GM23338 (cell line): Measurements from ENCODE around the gene CWC15. TPM values are rescaled to one million over a fixed set of nuclear protein-coding genes. Genes with fewer than 3 reads are reported as not detected.

Experiments
- ATAC-seq: fragments of 200-7000 bp; cut with Tn5 transposase; 3 replicates; pipeline ENCODE4 v1.9.1; 2020
- DNase-seq: peaks from one replicate; pipeline ENCODE4 v3.0.0-alpha.2; 2015; ENCODE audit warnings: low spot score
- H2AFZ ChIP-seq: fragments of 200-600 bp; sonication (generic); 2 replicates; pipeline ENCODE4 v1.8.0; 2016; ENCODE audit warnings: antibody characterized with exemption, mild to moderate bottlenecking, moderate library complexity
- H3F3A ChIP-seq: fragments of 200-600 bp; sonication (generic); replicated peaks from 2 replicates; pipeline ENCODE4 v1.8.0; 2017; ENCODE audit warnings: antibody characterized with exemption, mixed run types, low read depth
- H3K27ac ChIP-seq: fragments of 200-600 bp; sonication (generic); 2 replicates; pipeline ENCODE4 v1.6.1; 2016; ENCODE audit warnings: low read depth
- H3K27me3 ChIP-seq: fragments of 200-600 bp; sonication (generic); 2 replicates; pipeline ENCODE4 v1.8.0; 2016; ENCODE audit warnings: mild to moderate bottlenecking, mixed run types, moderate library complexity; ENCODE audit not compliant: insufficient read depth
- H3K36me3 ChIP-seq: fragments of 200-600 bp; sonication (generic); 2 replicates; pipeline ENCODE4 v1.8.0; 2016; ENCODE audit warnings: mild to moderate bottlenecking; ENCODE audit not compliant: insufficient read depth
- H3K4me1 ChIP-seq: fragments of 200-600 bp; sonication (generic); 2 replicates; pipeline ENCODE4 v1.8.0; 2016; ENCODE audit warnings: mild to moderate bottlenecking, moderate library complexity; ENCODE audit not compliant: insufficient read depth
- H3K4me2 ChIP-seq: fragments of 200-600 bp; sonication (generic); 2 replicates; pipeline ENCODE4 v1.7.1; 2017; ENCODE audit warnings: mixed run types
- H3K4me3 ChIP-seq: fragments of 200-600 bp; sonication (generic); 2 replicates; pipeline ENCODE4 v1.6.1; 2016; ENCODE audit warnings: mixed run types
- H3K79me2 ChIP-seq: fragments of 200-600 bp; sonication (generic); replicated peaks from 2 replicates; pipeline ENCODE4 v1.8.0; 2017; ENCODE audit warnings: mild to moderate bottlenecking; ENCODE audit not compliant: insufficient read depth
- H3K9me2 ChIP-seq: fragments of 200-600 bp; sonication (generic); 2 replicates; pipeline ENCODE4 v1.8.0; 2017; ENCODE audit not compliant: insufficient read depth
- H4K20me1 ChIP-seq: fragments of 200-600 bp; sonication (generic); replicated peaks from 2 replicates; pipeline ENCODE4 v1.8.0; 2017; ENCODE audit warnings: mild to moderate bottlenecking; ENCODE audit not compliant: insufficient read depth
- H3K27ac Mint-ChIP-seq: 2 replicates; pipeline ENCODE4 v1.8.0; 2020; ENCODE audit warnings: inconsistent platforms, mild to moderate bottlenecking, moderate library complexity, mixed read lengths
- H3K27me3 Mint-ChIP-seq: 3 replicates; pipeline ENCODE4 v1.8.0; 2022; ENCODE audit warnings: low read depth, mild to moderate bottlenecking, moderate library complexity, mixed read lengths, inconsistent platforms; ENCODE audit not compliant: insufficient read depth, poor library complexity
- H3K36me3 Mint-ChIP-seq: 3 replicates; pipeline ENCODE4 v1.8.0; 2021; ENCODE audit warnings: low read depth, mild to moderate bottlenecking, inconsistent platforms, moderate library complexity, mixed read lengths
- H3K4me1 Mint-ChIP-seq: 3 replicates; pipeline ENCODE4 v1.8.0; 2020; ENCODE audit warnings: mild to moderate bottlenecking, inconsistent platforms, mixed read lengths
- H3K4me3 Mint-ChIP-seq: 3 replicates; pipeline ENCODE4 v1.8.0; 2021; ENCODE audit warnings: moderate library complexity, mild to moderate bottlenecking, inconsistent platforms, mixed read lengths
- H3K9me3 Mint-ChIP-seq: 3 replicates; pipeline ENCODE4 v1.8.0; 2020; ENCODE audit warnings: moderate library complexity, mild to moderate bottlenecking, inconsistent platforms, mixed read lengths
- CREB1 ChIP-seq: fragments of 250-450 bp; sonication (Bioruptor Pico); IDR thresholded peaks from 2 replicates; pipeline ENCODE4 v1.5.0; 2020; ENCODE audit warnings: low read depth, mild to moderate bottlenecking, moderate library complexity
- CTCF ChIP-seq, 2 experiments: fragments of 200-600 bp in 1 of 2; sonication (generic) in 1 of 2; conservative IDR thresholded peaks; 2 replicates each; pipeline versions ENCODE4 v1.5.1 to v1.6.1; 2016 to 2017; ENCODE audit warnings: antibody characterized with exemption in 2 of 2, low read depth in 2 of 2, mild to moderate bottlenecking in 2 of 2, moderate library complexity in 1 of 2
- ETS1 ChIP-seq: IDR thresholded peaks from 2 replicates; pipeline ENCODE4 v1.6.1; 2016; ENCODE audit warnings: antibody characterized with exemption
- EZH2 ChIP-seq: fragments of 200-600 bp; sonication (generic); IDR thresholded peaks from one replicate; pipeline ENCODE4 v1.8.0; 2017; ENCODE audit warnings: antibody characterized with exemption, mild to moderate bottlenecking, low read depth; ENCODE audit not compliant: unreplicated experiment
- EZH2phosphoT487 ChIP-seq: fragments of 200-600 bp; sonication (generic); IDR thresholded peaks from one replicate; pipeline ENCODE4 v1.8.1; 2018; ENCODE audit warnings: antibody characterized with exemption; ENCODE audit not compliant: unreplicated experiment
- JUNB ChIP-seq: IDR thresholded peaks from one replicate; pipeline ENCODE4 v1.6.1; 2016; ENCODE audit warnings: antibody characterized with exemption; ENCODE audit not compliant: unreplicated experiment
- NANOG ChIP-seq: IDR thresholded peaks from 2 replicates; pipeline ENCODE4 v1.6.1; 2016; ENCODE audit warnings: antibody characterized with exemption, borderline replicate concordance
- POLR2AphosphoS5 ChIP-seq: IDR thresholded peaks from 2 replicates; pipeline ENCODE4 v1.6.1; 2016; ENCODE audit warnings: antibody characterized with exemption, low read depth
- REST ChIP-seq: IDR thresholded peaks from one replicate; pipeline ENCODE4 v1.6.1; 2018; ENCODE audit warnings: antibody characterized with exemption; ENCODE audit not compliant: unreplicated experiment
- STAT1 ChIP-seq: IDR thresholded peaks from one replicate; pipeline ENCODE4 v1.6.1; 2016; ENCODE audit warnings: antibody characterized with exemption; ENCODE audit not compliant: unreplicated experiment
- ZNF114 ChIP-seq: fragments of 250-450 bp; sonication (Bioruptor Pico); IDR thresholded peaks from 2 replicates; pipeline ENCODE4 v1.5.0; 2020; ENCODE audit warnings: mild to moderate bottlenecking, moderate library complexity
- ZNF331 ChIP-seq: fragments of 250-450 bp; sonication (Bioruptor Pico); IDR thresholded peaks from 2 replicates; pipeline ENCODE4 v1.5.0; 2020; ENCODE audit warnings: low read depth, mild to moderate bottlenecking, moderate library complexity
- ZNF462 ChIP-seq: fragments of 250-450 bp; sonication (Bioruptor Pico); IDR thresholded peaks from 2 replicates; pipeline ENCODE4 v1.5.0; 2020; ENCODE audit warnings: mild to moderate bottlenecking, moderate library complexity
- polyA plus RNA-seq: library from polyadenylated mRNA; unstranded; fragments of >200 nt; fragmentation: Nextera tagmentation; extraction: Ambion mirVana; gene quantifications from 2 replicates; pipeline ENCODE4 v1.2.1, GENCODE V29; 2016
- total RNA-seq: library from RNA; depleted of rRNA; stranded (reverse); fragments of >200 nt; shearing (Covaris generic); gene quantifications from 2 replicates; pipeline ENCODE4 v1.2.3, GENCODE V29; 2014

Gene CWC15
- total and polyA plus RNA-seq, 2 experiments from 2014 or later: 31.9 to 168 TPM

- H2AFZ ChIP-seq: no peak overlapping the region
- H3K9me2 ChIP-seq: no peaks in the 10 kb centered on the region
- H3K4me3 ChIP-seq: no peak overlapping the region
- H3K79me2 ChIP-seq: no peaks in the 10 kb centered on the region
- Mint-ChIP-seq H3K27ac (no peak overlapping the region), H3K27me3 (no peaks in the 10 kb centered on the region), H3K4me1 (no peaks in the 10 kb centered on the region), H3K9me3 (no peaks in the 10 kb centered on the region), H3K4me3 (no peak overlapping the region), H3K36me3 (peaks cover 64% of the 10 kb centered on the region)
- H3K4me2 ChIP-seq: no peak overlapping the region
- H3K4me1 ChIP-seq: no peaks in the 10 kb centered on the region
- TF ChIP-seq ETS1: no peak
- TF ChIP-seq POLR2AphosphoS5: no peak
- TF ChIP-seq ZNF331: no peak
- TF ChIP-seq CREB1 (CRISPR knock-in tag): no peak
- TF ChIP-seq CTCF (conservative IDR thresholded peaks at IDR 0.05; ENCODE audit: low read depth in 2 of 2): no peak
- no peak for TF ChIP-seq ZNF462
- TF ChIP-seq ZNF114 (CRISPR knock-in tag): no peak
- TF ChIP-seq NANOG: no peak
- no peak for TF ChIP-seq JUNB
- TF ChIP-seq EZH2: no peak
- no peak for TF ChIP-seq EZH2phosphoT487
- TF ChIP-seq STAT1: no peak
- no peak for TF ChIP-seq REST
- no peaks in the 10 kb centered on the region; the same call in 1 of the 2 replicates for H3F3A ChIP-seq
- H3K27ac ChIP-seq: no peak overlapping the region
- no peak for DNase-seq
- ATAC-seq: no peak; the same call in 2 of the 3 replicates
- 0 out of 2 replicates have a peak, but pooled peaks cover 6% of the 10 kb centered on the region for H4K20me1 ChIP-seq
- H3K27me3 ChIP-seq: no peaks in the 10 kb centered on the region
- H3K36me3 ChIP-seq: peaks cover 74% of the 10 kb centered on the region
These were observed 8.4 kb downstream of the CWC15 start for GRCh38 chr11:94964934-94965333.
